Fibroblast of skin of scalp (primary cell): Measurements from ENCODE around the gene C19orf25.
"Not testable (repeated sequence)": the region's sequence is repeated elsewhere in the genome, so short reads cannot be mapped to it uniquely, and the experiment has no call there.

Experiments
- DNase-seq: peaks from one replicate; pipeline ENCODE4 v3.0.0-alpha.2; 2013

Gene C19orf25

GRCh38 chr19:1446713-1447481 is 32.1 kb downstream of the C19orf25 start:
- DNase-seq = no peak

- DNase-seq = peak; percentile 34
These were observed 32.9 kb downstream of the C19orf25 start for GRCh38 chr19:1445932-1446712.

GRCh38 chr19:1445185-1445931 is 33.7 kb downstream of the C19orf25 start:
- peak; percentile 59 for DNase-seq

DNA sequence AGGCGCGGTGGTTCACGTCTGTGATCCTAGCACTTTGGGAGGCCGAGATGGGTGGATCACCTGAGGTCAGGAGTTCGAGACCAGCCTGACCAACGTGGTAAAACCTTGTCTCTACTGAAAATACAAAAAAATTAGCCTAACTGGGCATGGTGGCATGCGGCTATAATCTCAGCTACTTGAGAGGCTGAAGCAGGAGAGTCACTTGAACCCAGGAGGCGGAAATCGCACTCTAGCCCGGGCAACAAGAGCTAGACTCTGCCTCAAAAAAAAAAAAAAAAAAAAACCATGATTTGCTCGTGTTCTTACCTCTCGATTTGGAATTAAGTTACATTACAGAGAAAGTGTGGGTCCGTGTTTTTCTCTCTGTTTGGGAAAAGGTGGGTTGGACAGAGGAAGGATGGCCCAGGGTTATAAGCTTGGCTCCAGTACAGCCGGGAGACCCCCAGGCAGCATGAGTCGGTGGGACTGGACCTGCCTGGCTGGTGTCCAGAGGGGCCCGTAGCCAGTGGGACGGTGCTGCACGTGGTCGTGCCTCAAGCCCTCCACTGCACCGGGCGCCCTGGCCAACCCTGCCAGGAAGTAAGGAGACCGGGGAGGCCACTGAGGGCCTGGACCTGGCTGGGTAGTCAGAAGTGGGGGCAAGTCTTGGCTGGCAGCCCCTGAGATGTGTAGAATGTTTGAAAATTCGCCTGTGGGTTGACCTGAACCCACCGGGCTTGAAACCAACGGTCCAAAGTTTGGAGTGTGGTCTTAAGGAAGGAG is 37.2 kb downstream of the C19orf25 start:
- DNase-seq = no peak

- no peak for DNase-seq
These were observed 38.0 kb downstream of the C19orf25 start for GRCh38 chr19:1441022-1441426.

DNA sequence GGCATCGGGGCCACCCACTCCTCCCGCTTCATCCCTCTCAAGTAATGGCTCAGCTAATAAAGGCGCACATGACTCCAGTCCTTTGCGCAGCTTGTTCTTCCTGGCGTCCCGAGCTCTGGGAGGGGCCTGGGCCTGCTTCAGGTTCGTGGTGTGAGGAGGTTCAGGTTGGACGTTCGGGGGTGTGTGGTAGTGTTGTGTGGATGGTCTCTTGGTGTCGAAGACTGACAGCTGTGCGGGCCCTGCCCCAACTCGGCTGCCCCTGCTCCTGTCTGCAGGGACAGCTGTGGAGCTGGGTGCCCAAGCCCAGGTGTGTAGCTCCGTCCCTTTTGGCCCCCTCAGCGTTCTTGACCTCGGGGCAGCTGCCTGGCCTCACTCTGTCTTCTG is 38.6 kb downstream of the C19orf25 start:
- DNase-seq = no peak

- DNase-seq = not testable (repeated sequence)
These were observed 39.2 kb downstream of the C19orf25 start for GRCh38 chr19:1439525-1440417.

- DNase-seq = no peak
These were observed 40.1 kb downstream of the C19orf25 start for GRCh38 chr19:1438933-1439354.

- peak; percentile 94 for DNase-seq
These were observed 40.7 kb downstream of the C19orf25 start, which contains the start of gene RPS15 for GRCh38 chr19:1438035-1438932. Gene RPS15, plus strand, starts transcription at chr19:1438396. Its CDS starts 30 bp downstream, at chr19:1438426.

DNA sequence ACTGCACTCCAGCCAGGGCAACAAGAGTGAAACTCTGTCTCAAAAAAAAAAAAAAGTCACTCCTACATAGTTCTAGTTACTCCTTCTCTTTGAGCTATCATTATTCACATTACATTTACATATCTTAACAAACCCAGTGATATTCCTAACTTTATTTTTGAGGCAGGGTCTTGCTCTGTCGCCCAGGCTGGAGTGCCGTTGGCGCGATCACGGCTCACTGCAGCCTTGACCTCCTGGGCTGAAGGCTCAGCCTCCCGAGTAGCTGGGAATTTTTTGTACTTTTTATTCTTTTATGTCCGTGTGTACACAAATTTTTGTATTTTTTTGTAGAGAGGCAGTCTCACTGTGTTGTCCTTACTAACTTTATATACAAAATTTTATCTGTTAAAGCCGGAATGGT is 41.4 kb downstream of the C19orf25 start:
- no peak for DNase-seq

DNA sequence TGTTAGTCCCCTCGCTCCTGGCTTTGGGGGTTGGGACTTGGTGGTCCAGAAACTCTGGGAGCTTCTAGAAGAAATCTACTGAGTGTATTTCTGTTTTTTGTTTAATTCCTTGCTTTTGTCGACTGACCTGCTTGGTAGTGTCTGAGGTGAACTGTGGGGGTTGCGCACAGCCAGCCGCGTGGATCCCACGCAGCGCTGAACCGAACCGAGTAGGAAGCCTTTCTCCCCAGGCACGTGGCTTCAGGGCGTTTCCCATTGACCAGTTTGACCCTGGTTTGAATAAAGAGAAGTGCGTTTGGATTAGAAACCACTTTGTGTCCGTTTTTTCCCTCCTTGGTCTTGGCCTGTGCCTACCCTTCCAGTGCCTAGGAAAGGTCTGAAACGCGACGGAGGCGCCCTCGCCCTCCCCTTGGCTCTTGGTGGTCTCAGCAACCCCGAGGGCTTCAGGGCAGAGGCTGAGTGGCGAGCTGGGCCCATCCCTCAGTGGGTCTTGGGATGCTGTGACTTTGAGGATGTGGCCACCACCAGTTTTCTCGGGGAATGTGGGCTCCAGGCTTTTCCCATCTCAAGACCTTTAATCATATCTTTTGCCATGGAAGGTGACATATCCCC is 43.5 kb downstream of the C19orf25 start:
- DNase-seq = no peak

GRCh38 chr19:1434577-1435060 is 44.4 kb downstream of the C19orf25 start:
- DNase-seq = no peak

DNA sequence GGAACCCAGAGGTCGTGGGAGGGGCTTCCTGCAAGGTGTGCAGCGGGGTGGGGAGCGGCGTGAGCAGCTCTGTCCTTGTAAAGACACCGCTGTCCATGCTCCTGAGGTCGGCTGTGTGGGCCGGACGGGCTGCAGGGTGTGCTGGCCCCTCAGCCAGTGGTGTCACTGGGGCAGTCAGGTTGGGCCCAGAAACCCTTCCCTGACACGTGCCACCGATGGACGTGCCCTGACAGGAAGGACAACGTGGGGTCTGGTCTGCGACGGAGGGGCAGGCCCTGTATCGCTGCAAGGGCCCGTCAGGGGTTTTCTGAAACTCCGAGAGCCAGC is 45.0 kb downstream of the C19orf25 start:
- DNase-seq = no peak

GRCh38 chr19:1433119-1434039 is 45.6 kb downstream of the C19orf25 start:
- DNase-seq = no peak

- DNase-seq = no peak
These were observed 46.5 kb downstream of the C19orf25 start for GRCh38 chr19:1432507-1432887.

DNA sequence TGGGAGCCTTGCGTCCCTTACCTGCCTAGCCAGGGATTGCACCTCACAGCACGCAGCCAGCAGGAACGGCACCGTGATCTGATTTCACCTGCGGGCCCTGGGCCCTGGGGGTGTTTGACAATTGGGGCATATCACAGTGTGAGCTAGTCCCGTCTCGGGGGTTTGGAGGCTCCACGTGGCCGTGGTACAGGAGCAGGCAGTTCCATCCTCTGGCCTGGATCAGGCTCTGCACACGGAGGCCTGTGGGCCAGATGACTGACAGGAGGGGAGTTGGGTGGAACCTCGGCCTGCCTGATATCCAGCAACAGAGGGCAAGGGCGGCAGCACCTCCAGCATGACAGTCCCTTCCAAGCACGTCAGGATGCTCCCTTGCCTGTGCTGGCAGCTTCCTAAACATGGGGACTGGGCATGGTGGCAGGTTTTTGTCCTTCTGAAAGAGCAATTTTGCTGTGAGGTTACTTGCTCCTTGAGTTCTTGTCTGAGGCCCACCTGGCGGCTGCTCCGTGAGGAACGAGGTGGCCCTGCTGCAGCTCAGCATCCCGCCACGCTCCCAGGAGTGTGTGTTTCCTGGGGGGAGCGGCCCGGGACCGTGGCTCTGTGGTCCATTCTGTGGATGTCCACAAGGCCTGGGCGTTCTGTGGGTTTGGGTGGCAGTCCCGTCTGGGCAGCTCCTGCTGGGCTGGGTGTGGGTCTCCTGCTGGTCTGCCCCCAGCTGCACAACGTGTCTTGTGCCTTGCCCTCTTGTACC is 47.1 kb downstream of the C19orf25 start:
- DNase-seq = no peak

- DNase-seq = no peak
These were observed 48.8 kb downstream of the C19orf25 start for GRCh38 chr19:1430246-1430645.

GRCh38 chr19:1429750-1430149 is 49.3 kb downstream of the C19orf25 start:
- no peak for DNase-seq
